DMS 273 (cell line): Measurements from ENCODE around the gene NT5C3B.

Source experiments
- DNase-seq: peaks from one replicate; lab custom pipeline; 2025; ENCODE audit not compliant: unreplicated experiment; lab: John Stamatoyannopoulos, UW

NT5C3B gene

GRCh38 chr17:41811549-41812380 is 24.3 kb downstream of the NT5C3B start, which contains the start of gene P3H4:
Gene P3H4, minus strand, starts transcription at chr17:41811949. Its CDS starts 34 bp downstream, at chr17:41811915.
- DNase-seq = peak; percentile 88

DNA sequence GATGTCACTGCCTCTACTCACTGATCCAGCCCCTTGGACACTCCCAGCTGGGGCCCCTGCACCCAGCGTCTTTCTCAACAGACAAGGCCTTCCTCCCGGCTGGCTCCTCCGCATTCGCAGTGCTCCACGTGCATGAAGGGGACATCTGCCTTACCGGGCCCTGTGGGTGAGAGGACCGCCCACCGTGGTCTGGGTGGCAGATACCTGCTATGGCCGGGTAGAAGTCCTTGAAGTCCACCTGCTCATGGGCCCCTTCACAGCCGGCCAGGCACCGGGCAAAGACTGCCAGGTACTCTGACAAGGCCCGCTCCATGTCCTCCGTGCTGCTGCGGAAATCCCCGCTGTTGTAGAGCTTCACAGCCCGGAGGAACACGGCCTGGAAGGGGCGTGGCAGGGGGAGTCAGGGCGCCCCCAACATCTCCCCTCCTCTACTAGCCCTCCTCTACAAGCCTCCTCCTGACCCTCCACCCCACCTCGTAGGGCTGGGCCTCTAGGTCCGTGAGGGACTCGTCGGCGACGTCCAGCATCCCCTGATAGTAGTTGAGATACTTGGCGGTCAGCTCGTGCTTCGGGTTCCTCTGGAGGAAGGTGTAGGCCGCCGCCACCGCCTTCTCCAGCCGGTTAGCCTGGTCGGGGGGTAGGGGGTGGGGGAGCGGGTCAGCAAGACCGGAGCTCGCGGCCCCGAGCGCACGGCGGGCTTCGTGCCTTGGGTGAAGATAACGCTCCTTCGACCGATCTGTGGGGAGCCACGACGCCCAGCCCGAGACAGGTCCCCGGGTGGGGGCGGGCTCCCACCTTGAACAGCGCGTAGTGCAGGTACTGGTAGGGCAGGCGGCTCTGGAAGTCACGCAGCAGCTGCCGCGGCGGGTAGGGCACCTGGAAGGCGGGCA is 25.1 kb downstream of the NT5C3B start:
- no peak for DNase-seq

- DNase-seq = no peak
Measured at GRCh38 chr17:41806685-41807445, 29.2 kb downstream of the NT5C3B start.

DNA sequence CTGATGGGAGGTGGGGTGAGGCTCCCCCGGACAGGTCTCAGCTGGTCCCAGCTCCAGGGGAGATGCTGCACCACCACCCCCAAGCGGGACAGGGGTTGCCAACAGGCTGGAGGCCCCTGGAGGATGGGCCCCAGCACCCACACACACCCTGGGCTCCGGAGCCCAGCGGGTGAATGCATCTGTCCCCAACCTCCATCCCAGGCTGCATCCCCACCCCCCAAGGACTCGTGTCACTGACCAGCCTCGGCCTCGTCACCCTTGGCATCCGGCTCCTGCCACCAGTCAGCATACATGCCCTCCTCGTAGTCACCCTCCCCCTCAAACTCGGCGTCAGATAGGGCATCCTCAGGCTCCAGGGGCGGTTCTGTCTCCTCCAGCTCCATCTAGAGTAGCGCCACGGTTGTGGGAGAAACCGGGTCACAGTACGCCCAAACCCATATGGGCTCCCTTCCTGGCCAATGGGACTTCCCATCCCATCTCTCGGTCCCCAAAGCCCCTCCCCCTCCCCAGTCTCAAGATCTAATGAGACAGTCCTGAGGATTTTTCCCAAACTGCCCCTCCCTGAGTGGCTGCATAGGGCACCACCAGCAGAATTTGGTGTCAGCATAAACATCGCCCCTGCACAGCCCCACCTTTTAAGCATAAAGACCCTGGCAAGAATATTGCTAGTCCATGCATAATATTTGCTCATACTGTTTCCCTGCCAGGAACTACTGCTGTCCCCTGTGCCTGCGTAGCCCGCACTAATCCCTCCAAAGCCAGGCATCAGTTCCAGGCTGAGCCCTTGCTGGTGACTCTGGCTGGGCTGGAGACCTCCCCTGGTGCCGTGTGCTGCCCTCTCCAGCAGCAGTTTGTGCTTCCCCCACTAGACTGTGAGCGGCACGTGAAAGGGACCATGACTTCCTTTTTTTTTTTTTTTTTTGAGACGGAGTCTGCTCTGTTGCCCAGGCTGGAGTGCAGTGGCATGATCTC is 32.7 kb downstream of the NT5C3B start:
- peak; percentile 63 for DNase-seq

GRCh38 chr17:41801374-41802271 is 34.4 kb downstream of the NT5C3B start:
- DNase-seq = peak; percentile 90

- DNase-seq = no peak
Measured at GRCh38 chr17:41800601-41801373, 35.2 kb downstream of the NT5C3B start.

DNA sequence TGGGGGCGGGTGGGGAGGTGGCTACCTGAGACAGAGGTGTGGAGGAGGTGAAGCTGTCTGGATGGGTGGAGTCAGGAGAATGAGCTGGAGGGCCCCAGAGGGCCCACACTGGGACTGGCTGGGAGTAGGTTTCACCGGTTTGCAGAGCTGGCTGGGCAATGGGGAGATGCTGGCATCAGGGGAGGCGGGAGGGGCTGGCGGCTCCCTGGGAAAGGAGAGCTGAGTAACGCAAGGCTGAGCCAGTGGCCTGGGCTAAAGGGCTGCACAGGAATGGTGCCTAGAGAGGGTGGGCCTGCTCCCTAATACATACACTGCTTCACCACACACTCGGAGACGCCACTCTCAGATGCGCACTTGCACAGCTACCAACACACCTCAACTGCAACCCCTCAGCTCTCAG is 36.7 kb downstream of the NT5C3B start:
- DNase-seq = no peak

- DNase-seq = no peak
Measured at GRCh38 chr17:41797377-41797776, 38.7 kb downstream of the NT5C3B start.

DNA sequence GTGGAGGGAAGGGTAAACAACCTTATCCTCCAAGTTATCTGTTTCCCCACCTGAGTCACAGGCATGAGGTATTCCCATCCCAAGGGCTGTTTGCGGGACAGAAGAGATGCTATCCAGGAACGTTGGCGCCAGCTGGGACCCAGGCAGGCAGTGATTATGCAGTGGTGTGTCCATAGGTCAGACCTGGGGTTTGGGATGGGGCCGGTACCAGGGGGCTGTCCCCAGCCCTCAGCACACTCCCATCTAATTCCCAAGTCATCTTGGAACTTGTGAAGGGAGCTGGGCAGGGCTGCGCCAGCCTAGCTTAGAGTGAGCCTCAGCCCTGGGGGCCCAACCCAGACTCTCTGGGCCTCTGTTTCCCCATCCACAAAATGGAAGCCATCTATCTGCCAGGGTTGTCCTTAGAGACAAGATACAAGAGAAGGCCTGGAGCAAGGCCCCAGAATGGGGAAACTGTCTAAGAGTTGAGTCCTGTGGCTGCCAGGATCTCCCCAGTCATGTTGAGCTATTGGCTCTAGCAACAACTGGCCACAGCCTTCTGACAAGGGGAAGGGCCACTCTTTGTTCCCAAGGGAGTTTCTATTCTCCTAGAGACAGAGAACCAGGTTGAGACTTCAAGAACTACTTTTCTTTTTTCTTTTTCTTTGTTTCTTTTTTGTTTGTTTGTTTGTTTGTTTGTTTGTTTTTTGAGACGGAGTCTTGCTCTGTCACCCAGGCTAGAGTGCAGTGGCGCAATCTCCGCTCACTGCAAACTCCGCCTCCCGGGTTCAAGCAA is 39.7 kb downstream of the NT5C3B start:
- DNase-seq = no peak

- no peak for DNase-seq
Measured at GRCh38 chr17:41794540-41794975, 41.5 kb downstream of the NT5C3B start.

DNA sequence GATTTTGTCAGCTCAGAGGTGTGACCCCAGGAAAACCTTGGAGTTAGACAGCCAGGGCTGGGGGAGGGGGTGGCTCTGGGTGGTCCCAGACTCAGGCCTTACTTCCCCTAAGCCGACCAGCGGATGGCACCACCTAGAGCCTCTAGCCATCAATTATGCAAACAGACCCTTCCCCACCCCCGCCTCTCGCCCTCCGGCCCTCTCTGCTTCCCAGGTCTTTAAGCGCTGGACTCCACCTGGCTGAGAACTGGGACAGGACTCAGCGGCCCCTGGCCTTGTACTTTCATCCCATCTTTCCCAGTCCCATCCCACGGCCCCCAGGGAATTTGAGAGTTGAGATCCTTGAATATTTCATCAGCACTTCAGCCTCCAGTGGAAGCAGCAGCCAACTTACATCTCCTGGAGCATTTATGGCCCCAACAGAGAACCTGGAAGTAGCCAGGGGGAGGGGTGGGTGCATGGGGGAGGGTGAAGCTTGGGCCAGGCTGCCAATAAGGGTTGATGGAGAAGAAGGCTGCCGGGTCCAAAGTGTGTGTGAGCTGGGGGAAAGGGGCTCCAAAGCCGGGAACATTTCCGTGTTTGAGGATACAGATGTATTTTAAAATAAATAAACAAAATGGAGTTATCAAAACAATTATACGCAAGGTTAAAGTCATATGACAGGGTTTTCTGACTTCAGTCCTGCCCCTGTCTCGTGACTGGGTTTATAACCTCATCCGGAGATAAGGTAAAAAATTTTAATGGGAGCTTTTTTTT is 42.1 kb downstream of the NT5C3B start:
- DNase-seq = no peak

DNA sequence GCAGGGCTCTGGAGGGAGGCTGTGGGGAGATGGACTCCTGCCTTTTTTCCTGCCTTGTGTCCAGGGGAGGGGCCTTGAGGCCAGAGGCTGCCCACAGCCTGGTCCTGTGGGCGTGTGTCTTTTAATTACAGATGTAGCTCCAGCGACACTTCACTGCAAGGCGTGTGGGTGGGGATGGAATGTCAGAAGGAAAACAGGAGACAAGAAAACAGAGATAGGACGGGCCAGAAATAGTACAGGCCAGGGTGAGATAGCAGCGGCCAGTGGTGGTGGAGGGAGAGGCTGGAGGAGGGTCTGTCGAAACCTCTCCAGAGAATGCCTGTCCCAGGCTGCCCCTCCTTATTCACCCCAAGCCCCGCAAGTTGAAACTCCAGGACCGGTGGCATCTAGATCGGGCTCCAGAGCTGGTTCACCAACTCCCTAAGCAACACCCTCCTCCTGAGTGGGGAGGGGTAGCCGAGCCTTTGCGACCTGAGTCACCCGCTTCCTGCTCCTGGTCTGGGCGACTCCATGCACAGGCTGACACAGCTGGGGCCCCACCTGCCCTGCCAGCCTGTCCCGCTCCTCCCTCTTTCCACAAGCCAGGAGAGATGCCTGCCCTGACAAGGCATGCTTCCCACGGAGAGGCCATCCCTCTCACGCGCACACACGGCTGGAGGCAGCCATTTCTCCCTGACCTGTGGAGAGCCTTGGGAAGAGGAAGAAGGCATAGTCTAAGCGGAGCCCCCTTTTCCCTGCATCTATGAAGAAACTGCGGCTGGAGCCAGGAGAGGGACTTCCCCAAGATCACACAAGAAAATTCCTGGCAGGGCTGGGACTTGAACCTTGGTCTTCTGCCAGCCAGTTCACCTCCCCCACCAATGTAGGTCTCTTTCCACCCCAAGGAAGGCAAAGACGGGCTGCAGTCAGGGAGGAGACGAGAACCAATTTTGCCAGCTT is 42.9 kb downstream of the NT5C3B start:
- DNase-seq = peak; percentile 49

GRCh38 chr17:41787021-41787418 is 49.0 kb downstream of the NT5C3B start:
- no peak for DNase-seq

- DNase-seq = peak; percentile 99
Measured at GRCh38 chr17:41786227-41787020, 49.6 kb downstream of the NT5C3B start, which contains the start of gene JUP. Gene JUP, minus strand, starts transcription at chr17:41786711. Its CDS starts 14,857 bp downstream, at chr17:41771854.

DNA sequence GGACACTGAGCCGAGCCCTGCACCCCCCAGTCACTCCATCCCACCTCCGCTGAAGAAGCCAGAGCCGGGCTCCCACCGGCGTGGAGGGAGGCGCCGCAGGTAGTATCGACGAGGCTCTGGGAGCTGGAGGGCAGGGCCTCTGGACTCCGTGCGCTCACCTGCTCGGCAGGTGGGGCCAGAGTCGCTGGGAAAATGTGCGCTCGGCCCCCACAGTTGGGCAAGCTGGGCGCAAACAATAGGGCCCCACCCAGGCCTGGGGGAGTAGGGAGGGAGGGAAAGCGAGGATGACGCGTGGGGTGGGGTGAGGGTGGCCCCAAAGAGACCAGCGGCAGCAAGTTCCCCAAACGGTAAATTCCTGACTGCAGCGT is 50.2 kb downstream of the NT5C3B start:
- DNase-seq = no peak
